NCI-H2171 (cell line): Measurements from ENCODE around the gene SLC17A7.
A peak's percentile ranks its signal among the peaks of the same experiment; 100 is the strongest.
"Not testable (repeated sequence)": the region's sequence is repeated elsewhere in the genome, so short reads cannot be mapped to it uniquely, and the experiment has no call there.

ENCODE experiments used
- DNase-seq: peaks from one replicate; lab custom pipeline; 2025; lab: John Stamatoyannopoulos, UW

The SLC17A7 gene

GRCh38 chr19:49469828-49470614 lies 28.7 kb upstream of the SLC17A7 start:
- DNase-seq: no peak

- DNase-seq: peak; percentile 93
These were observed 27.6 kb upstream of the SLC17A7 start for GRCh38 chr19:49468746-49469447.

- DNase-seq: no peak
These were observed 26.9 kb upstream of the SLC17A7 start for GRCh38 chr19:49468199-49468598.

- no peak for DNase-seq
These were observed 24.0 kb upstream of the SLC17A7 start for GRCh38 chr19:49465371-49465770.

- no peak for DNase-seq
These were observed 22.8 kb upstream of the SLC17A7 start for GRCh38 chr19:49463960-49464740.

GRCh38 chr19:49462492-49462891 lies 21.2 kb upstream of the SLC17A7 start:
- no peak for DNase-seq

- no peak for DNase-seq
These were observed 20.3 kb upstream of the SLC17A7 start for GRCh38 chr19:49461656-49462055.

- DNase-seq: not testable (repeated sequence)
These were observed 19.8 kb upstream of the SLC17A7 start for GRCh38 chr19:49461130-49461529.

- no peak for DNase-seq
These were observed 18.1 kb upstream of the SLC17A7 start for GRCh38 chr19:49459388-49459787.

GRCh38 chr19:49458567-49458903 lies 17.2 kb upstream of the SLC17A7 start:
- DNase-seq: no peak

GRCh38 chr19:49456326-49456725 lies 15.0 kb upstream of the SLC17A7 start:
- DNase-seq: no peak

- DNase-seq: no peak
These were observed 14.4 kb upstream of the SLC17A7 start for GRCh38 chr19:49455773-49456172.

GRCh38 chr19:49453757-49454240 lies 12.5 kb upstream of the SLC17A7 start:
- no peak for DNase-seq

- peak; percentile 99 for DNase-seq
These were observed 11.9 kb upstream of the SLC17A7 start, which contains the start of gene ALDH16A1 for GRCh38 chr19:49453013-49453756. Gene ALDH16A1, plus strand, starts transcription at chr19:49453225. Its CDS starts 107 bp downstream, at chr19:49453332.

GRCh38 chr19:49451430-49452181 lies 10.3 kb upstream of the SLC17A7 start, which contains the start of gene PIH1D1:
Gene PIH1D1, minus strand, starts transcription at chr19:49451814. Its CDS starts 240 bp downstream, at chr19:49451574.
- peak; percentile 99 for DNase-seq

- DNase-seq: no peak
These were observed 9.1 kb upstream of the SLC17A7 start for GRCh38 chr19:49450405-49450804.

- no peak for DNase-seq
These were observed 7.1 kb upstream of the SLC17A7 start for GRCh38 chr19:49448432-49448786.

GRCh38 chr19:49447485-49448431 lies 6.4 kb upstream of the SLC17A7 start:
- no peak for DNase-seq

- DNase-seq: no peak
These were observed 4.7 kb upstream of the SLC17A7 start for GRCh38 chr19:49445997-49446396.
